SK-N-SH (cell line): ENCODE data around the gene RFX7.

Source experiments
- ELF1 ChIP-seq: IDR thresholded peaks from 2 replicates; pipeline ENCODE4 v1.4.0; 2012
- EP300 ChIP-seq, 2 experiments: IDR thresholded peaks; 2 replicates each; pipeline versions ENCODE4 v1.4.0 to v1.6.1; 2012; ENCODE audit warnings: borderline replicate concordance in 1 of 2, low read depth in 1 of 2, low read length in 1 of 2
- FOSL2 ChIP-seq: IDR thresholded peaks from 2 replicates; pipeline ENCODE4 v1.4.0; 2012; ENCODE audit warnings: low read depth, mild to moderate bottlenecking, moderate library complexity, borderline replicate concordance
- FOXM1 ChIP-seq: IDR thresholded peaks from 2 replicates; pipeline ENCODE4 v1.4.0; 2012; ENCODE audit warnings: low read depth, mild to moderate bottlenecking
- JUND ChIP-seq: IDR thresholded peaks from 2 replicates; pipeline ENCODE4 v1.4.0; 2012
- MXI1 ChIP-seq: IDR thresholded peaks from 2 replicates; pipeline ENCODE4 v1.6.1; 2012; ENCODE audit warnings: mild to moderate bottlenecking, low read depth, low read length, improper control_type of control experiment
- POLR2AphosphoS5 ChIP-seq: IDR thresholded peaks from 2 replicates; pipeline ENCODE4 v1.6.1; 2012; ENCODE audit warnings: low read depth, low read length
- RAD21 ChIP-seq: IDR thresholded peaks from 2 replicates; pipeline ENCODE4 v1.6.1; 2012; ENCODE audit warnings: mild to moderate bottlenecking, low read length
- TAF1 ChIP-seq: IDR thresholded peaks from 2 replicates; pipeline ENCODE4 v1.6.1; 2012; ENCODE audit warnings: low read depth, mild to moderate bottlenecking, low read length, moderate library complexity, borderline replicate concordance
- TCF12 ChIP-seq: IDR thresholded peaks from 2 replicates; pipeline ENCODE4 v1.4.0; 2012
- USF2 ChIP-seq: fragments of 150-350 bp; IDR thresholded peaks from 2 replicates; pipeline ENCODE4 v1.6.1; 2017; ENCODE audit warnings: antibody characterized with exemption, low read length, low read depth, borderline replicate concordance
- TF ChIP-seq, protein P1 (sequence below): fragments of 200-600 bp; sonication (generic); IDR thresholded peaks from 2 replicates; pipeline ENCODE4 v1.6.1; 2017; ENCODE audit warnings: antibody characterized with exemption, mild to moderate bottlenecking, moderate library complexity
- TF ChIP-seq, protein P2 (sequence below): IDR thresholded peaks from 2 replicates; pipeline ENCODE4; 2012
- TF ChIP-seq, protein P3 (sequence below): IDR thresholded peaks from 2 replicates; pipeline ENCODE4 v1.6.1; 2012; ENCODE audit warnings: mild to moderate bottlenecking, low read depth, low read length, moderate library complexity

GRCh38 chr15:56252386-56252785 is 8.7 kb upstream of the RFX7 start:
- TF ChIP-seq RAD21 (no peak), TCF12 (no peak), POLR2AphosphoS5 (no peak), MXI1 (no peak), JUND (no peak), EP300 (IDR thresholded peaks at IDR 0.05; ENCODE audit: borderline replicate concordance in 1 of 2, low read depth in 1 of 2, low read length in 1 of 2) (no peak), FOXM1 (no peak), ELF1 (no peak), USF2 (no peak), FOSL2 (no peak), TAF1 (no peak)
- TF ChIP-seq, protein P1, sequence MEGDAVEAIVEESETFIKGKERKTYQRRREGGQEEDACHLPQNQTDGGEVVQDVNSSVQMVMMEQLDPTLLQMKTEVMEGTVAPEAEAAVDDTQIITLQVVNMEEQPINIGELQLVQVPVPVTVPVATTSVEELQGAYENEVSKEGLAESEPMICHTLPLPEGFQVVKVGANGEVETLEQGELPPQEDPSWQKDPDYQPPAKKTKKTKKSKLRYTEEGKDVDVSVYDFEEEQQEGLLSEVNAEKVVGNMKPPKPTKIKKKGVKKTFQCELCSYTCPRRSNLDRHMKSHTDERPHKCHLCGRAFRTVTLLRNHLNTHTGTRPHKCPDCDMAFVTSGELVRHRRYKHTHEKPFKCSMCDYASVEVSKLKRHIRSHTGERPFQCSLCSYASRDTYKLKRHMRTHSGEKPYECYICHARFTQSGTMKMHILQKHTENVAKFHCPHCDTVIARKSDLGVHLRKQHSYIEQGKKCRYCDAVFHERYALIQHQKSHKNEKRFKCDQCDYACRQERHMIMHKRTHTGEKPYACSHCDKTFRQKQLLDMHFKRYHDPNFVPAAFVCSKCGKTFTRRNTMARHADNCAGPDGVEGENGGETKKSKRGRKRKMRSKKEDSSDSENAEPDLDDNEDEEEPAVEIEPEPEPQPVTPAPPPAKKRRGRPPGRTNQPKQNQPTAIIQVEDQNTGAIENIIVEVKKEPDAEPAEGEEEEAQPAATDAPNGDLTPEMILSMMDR = no peak
- TF ChIP-seq, protein P2, sequence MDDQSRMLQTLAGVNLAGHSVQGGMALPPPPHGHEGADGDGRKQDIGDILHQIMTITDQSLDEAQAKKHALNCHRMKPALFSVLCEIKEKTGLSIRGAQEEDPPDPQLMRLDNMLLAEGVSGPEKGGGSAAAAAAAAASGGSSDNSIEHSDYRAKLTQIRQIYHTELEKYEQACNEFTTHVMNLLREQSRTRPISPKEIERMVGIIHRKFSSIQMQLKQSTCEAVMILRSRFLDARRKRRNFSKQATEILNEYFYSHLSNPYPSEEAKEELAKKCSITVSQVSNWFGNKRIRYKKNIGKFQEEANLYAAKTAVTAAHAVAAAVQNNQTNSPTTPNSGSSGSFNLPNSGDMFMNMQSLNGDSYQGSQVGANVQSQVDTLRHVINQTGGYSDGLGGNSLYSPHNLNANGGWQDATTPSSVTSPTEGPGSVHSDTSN = no peak
- TF ChIP-seq, protein P3, sequence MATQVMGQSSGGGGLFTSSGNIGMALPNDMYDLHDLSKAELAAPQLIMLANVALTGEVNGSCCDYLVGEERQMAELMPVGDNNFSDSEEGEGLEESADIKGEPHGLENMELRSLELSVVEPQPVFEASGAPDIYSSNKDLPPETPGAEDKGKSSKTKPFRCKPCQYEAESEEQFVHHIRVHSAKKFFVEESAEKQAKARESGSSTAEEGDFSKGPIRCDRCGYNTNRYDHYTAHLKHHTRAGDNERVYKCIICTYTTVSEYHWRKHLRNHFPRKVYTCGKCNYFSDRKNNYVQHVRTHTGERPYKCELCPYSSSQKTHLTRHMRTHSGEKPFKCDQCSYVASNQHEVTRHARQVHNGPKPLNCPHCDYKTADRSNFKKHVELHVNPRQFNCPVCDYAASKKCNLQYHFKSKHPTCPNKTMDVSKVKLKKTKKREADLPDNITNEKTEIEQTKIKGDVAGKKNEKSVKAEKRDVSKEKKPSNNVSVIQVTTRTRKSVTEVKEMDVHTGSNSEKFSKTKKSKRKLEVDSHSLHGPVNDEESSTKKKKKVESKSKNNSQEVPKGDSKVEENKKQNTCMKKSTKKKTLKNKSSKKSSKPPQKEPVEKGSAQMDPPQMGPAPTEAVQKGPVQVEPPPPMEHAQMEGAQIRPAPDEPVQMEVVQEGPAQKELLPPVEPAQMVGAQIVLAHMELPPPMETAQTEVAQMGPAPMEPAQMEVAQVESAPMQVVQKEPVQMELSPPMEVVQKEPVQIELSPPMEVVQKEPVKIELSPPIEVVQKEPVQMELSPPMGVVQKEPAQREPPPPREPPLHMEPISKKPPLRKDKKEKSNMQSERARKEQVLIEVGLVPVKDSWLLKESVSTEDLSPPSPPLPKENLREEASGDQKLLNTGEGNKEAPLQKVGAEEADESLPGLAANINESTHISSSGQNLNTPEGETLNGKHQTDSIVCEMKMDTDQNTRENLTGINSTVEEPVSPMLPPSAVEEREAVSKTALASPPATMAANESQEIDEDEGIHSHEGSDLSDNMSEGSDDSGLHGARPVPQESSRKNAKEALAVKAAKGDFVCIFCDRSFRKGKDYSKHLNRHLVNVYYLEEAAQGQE = no peak
